H9 (cell line): ENCODE results near the gene GTF2H3. TPM values are rescaled to one million over a fixed set of nuclear protein-coding genes. Genes with fewer than 3 reads are reported as not detected.

Experiments
- DNase-seq: peaks from one replicate; pipeline ENCODE4 v3.0.0-alpha.2; 2017
- H2AFZ ChIP-seq: one replicate; pipeline ENCODE4 v1.6.1; 2013; ENCODE audit warnings: mild to moderate bottlenecking, low read length, control low read depth, moderate library complexity
- H2AK5ac ChIP-seq: 2 replicates; pipeline ENCODE4 v1.6.1; 2013; ENCODE audit warnings: low read length, control low read depth, mixed read lengths; ENCODE audit not compliant: insufficient read length
- H2BK120ac ChIP-seq: one replicate; pipeline ENCODE4 v1.6.1; 2013; ENCODE audit warnings: low read depth, mild to moderate bottlenecking, low read length, control low read depth, inconsistent platforms; ENCODE audit not compliant: poor library complexity, severe bottlenecking
- H2BK12ac ChIP-seq: 2 replicates; pipeline ENCODE4 v1.6.1; 2013; ENCODE audit warnings: low read length, control low read depth, mixed read lengths, low read depth; ENCODE audit not compliant: insufficient read length
- H2BK15ac ChIP-seq: 2 replicates; pipeline ENCODE4 v1.6.1; 2013; ENCODE audit warnings: low read depth, low read length, control low read depth
- H2BK20ac ChIP-seq: one replicate; pipeline ENCODE4 v1.6.1; 2013; ENCODE audit warnings: low read depth, mild to moderate bottlenecking, low read length, control low read depth, inconsistent platforms; ENCODE audit not compliant: poor library complexity, severe bottlenecking
- H2BK5ac ChIP-seq: 2 replicates; pipeline ENCODE4 v1.6.1; 2013; ENCODE audit warnings: low read length, control low read depth, mixed read lengths; ENCODE audit not compliant: insufficient read length
- H3K14ac ChIP-seq: 2 replicates; pipeline ENCODE4 v1.6.1; 2013; ENCODE audit warnings: low read length, control low read depth; ENCODE audit not compliant: insufficient read depth
- H3K18ac ChIP-seq: 2 replicates; pipeline ENCODE4 v1.6.1; 2013; ENCODE audit warnings: low read depth, mild to moderate bottlenecking, mixed read lengths, low read length, control low read depth; ENCODE audit not compliant: insufficient read length
- H3K23ac ChIP-seq: 2 replicates; pipeline ENCODE4 v1.6.1; 2013; ENCODE audit warnings: low read length, control low read depth, mixed read lengths, low read depth; ENCODE audit not compliant: insufficient read length
- H3K23me2 ChIP-seq: 2 replicates; pipeline ENCODE4 v1.6.1; 2013; ENCODE audit warnings: low read depth, mild to moderate bottlenecking, mixed read lengths, low read length, control low read depth; ENCODE audit not compliant: insufficient read length, poor library complexity, severe bottlenecking
- H3K27ac ChIP-seq: 2 replicates; pipeline ENCODE4 v1.5.1; 2013; ENCODE audit warnings: low read length, control low read depth, mixed read lengths, low read depth; ENCODE audit not compliant: insufficient read length
- H3K27me3 ChIP-seq: 2 replicates; pipeline ENCODE4 v1.6.1; 2013; ENCODE audit warnings: low read length, control low read depth, inconsistent platforms; ENCODE audit not compliant: insufficient read depth
- H3K4ac ChIP-seq: 2 replicates; pipeline ENCODE4 v1.6.1; 2013; ENCODE audit warnings: low read depth, mild to moderate bottlenecking, control low read depth, inconsistent platforms, low read length, moderate library complexity
- H3K4me1 ChIP-seq: 2 replicates; pipeline ENCODE4 v1.6.1; 2013; ENCODE audit warnings: low read length, control low read depth, inconsistent platforms; ENCODE audit not compliant: insufficient read depth
- H3K4me2 ChIP-seq: 2 replicates; pipeline ENCODE4 v1.6.1; 2013; ENCODE audit warnings: low read length, control low read depth, mixed read lengths; ENCODE audit not compliant: insufficient read length, insufficient read depth
- H3K56ac ChIP-seq: 2 replicates; pipeline ENCODE4 v1.6.1; 2013; ENCODE audit warnings: low read depth, mild to moderate bottlenecking, mixed read lengths, low read length, control low read depth; ENCODE audit not compliant: insufficient read length
- H3K79me1 ChIP-seq: 2 replicates; pipeline ENCODE4 v1.6.1; 2013; ENCODE audit warnings: low read depth, mild to moderate bottlenecking, moderate library complexity, low read length, control low read depth, inconsistent platforms; ENCODE audit not compliant: insufficient read depth, poor library complexity, severe bottlenecking
- H3K79me2 ChIP-seq: 2 replicates; pipeline ENCODE4 v1.6.1; 2013; ENCODE audit warnings: low read length, control low read depth, inconsistent platforms; ENCODE audit not compliant: insufficient read depth
- H3K9ac ChIP-seq: 2 replicates; pipeline ENCODE4 v1.6.1; 2013; ENCODE audit warnings: low read length, control low read depth, mixed read lengths; ENCODE audit not compliant: insufficient read length; ENCODE audit errors: extremely low read depth
- H3K9me3 ChIP-seq: one replicate; pipeline ENCODE4 v1.6.1; 2013; ENCODE audit warnings: low read depth, low read length, inconsistent platforms; ENCODE audit not compliant: control insufficient read depth
- H3T11ph ChIP-seq: one replicate; pipeline ENCODE4 v1.6.1; 2013; ENCODE audit warnings: mild to moderate bottlenecking, low read length, control low read depth, inconsistent platforms
- H4K20me1 ChIP-seq: one replicate; pipeline ENCODE4 v1.6.1; 2013; ENCODE audit not compliant: control insufficient read depth, insufficient read length, insufficient read depth
- H4K5ac ChIP-seq: 2 replicates; pipeline ENCODE4 v1.6.1; 2013; ENCODE audit warnings: low read depth, mild to moderate bottlenecking, mixed read lengths, low read length, control low read depth; ENCODE audit not compliant: insufficient read length
- H4K8ac ChIP-seq: replicated peaks from 2 replicates; pipeline ENCODE4 v1.6.1; 2013; ENCODE audit warnings: low read length, control low read depth, mixed read lengths, low read depth; ENCODE audit not compliant: insufficient read length
- H4K91ac ChIP-seq: 2 replicates; pipeline ENCODE4 v1.6.1; 2013; ENCODE audit warnings: low read depth, mild to moderate bottlenecking, moderate library complexity, mixed read lengths, low read length, control low read depth; ENCODE audit not compliant: insufficient read length
- H3K27ac Mint-ChIP-seq, 3 experiments: 2 replicates in 2 of 3; 3 replicates in 1 of 3; pipeline ENCODE4 v1.8.0; 2020 to 2021; ENCODE audit warnings: mixed read lengths in 3 of 3, mild to moderate bottlenecking in 1 of 3, moderate library complexity in 1 of 3
- H3K27me3 Mint-ChIP-seq: 2 replicates; pipeline ENCODE4 v1.8.0; 2021; ENCODE audit warnings: low read depth, mild to moderate bottlenecking, moderate library complexity, mixed read lengths
- H3K36me3 Mint-ChIP-seq, 3 experiments: 2 replicates in 2 of 3; 3 replicates in 1 of 3; pipeline ENCODE4 v1.8.0; 2020 to 2021; ENCODE audit warnings: low read depth in 3 of 3, mixed read lengths in 3 of 3; ENCODE audit not compliant: insufficient read depth in 1 of 3
- H3K4me1 Mint-ChIP-seq, 2 experiments: 2 replicates each; pipeline ENCODE4 v1.8.0; 2020; ENCODE audit warnings: mixed read lengths in 2 of 2
- H3K4me3 Mint-ChIP-seq, 2 experiments: 2 replicates in 1 of 2; 3 replicates in 1 of 2; pipeline ENCODE4 v1.8.0; 2020 to 2021; ENCODE audit warnings: mild to moderate bottlenecking in 2 of 2, mixed read lengths in 2 of 2, moderate library complexity in 1 of 2
- H3K9me3 Mint-ChIP-seq, 2 experiments: 2 replicates in 1 of 2; 3 replicates in 1 of 2; pipeline ENCODE4 v1.8.0; 2020; ENCODE audit warnings: mild to moderate bottlenecking in 2 of 2, mixed read lengths in 2 of 2, moderate library complexity in 1 of 2
- CTCF ChIP-seq: fragments of 200-600 bp; sonication (generic); conservative IDR thresholded peaks from 3 replicates; pipeline ENCODE4 v1.8.0; 2021; ENCODE audit warnings: antibody characterized with exemption, mild to moderate bottlenecking
- WGBS: extraction: QIAGEN DNeasy Blood & Tissue Kit; methylation state at CpG from one replicate; pipeline ENCODE4 v1.1.7; 2013; ENCODE audit warnings: missing lambda C conversion rate, low lambda C conversion rate, mixed read lengths; ENCODE audit not compliant: insufficient read length; ENCODE audit errors: extremely low coverage; 5-methylcytosine and 5-hydroxymethylcytosine counted together
- total RNA-seq: library from RNA; stranded (reverse); gene quantifications from 2 replicates; pipeline ENCODE4 v1.2.1, GENCODE V29; 2021

Gene GTF2H3
- total RNA-seq, 1 experiment from 2014 or later: 39.2 TPM

GRCh38 chr12:123621619-123622530, 11.8 kb upstream of the GTF2H3 start:
- Histone ChIP-seq H2BK15ac (no peak overlapping the region), H3K27ac (no peak overlapping the region), H2BK12ac (no peak overlapping the region), H2AK5ac (no peak overlapping the region), H2BK20ac (no peak overlapping the region), H3K18ac (no peak overlapping the region), H3K4me1 (no peaks in the 10 kb centered on the region), H3K23me2 (no peaks in the 10 kb centered on the region), H3T11ph (no peak overlapping the region), H2BK5ac (no peak overlapping the region), H3K79me2 (no peaks in the 10 kb centered on the region), H3K4me2 (no peak overlapping the region), H2BK120ac (no peak overlapping the region), H4K5ac (no peak overlapping the region), H3K14ac (no peak overlapping the region), H3K4ac (no peak overlapping the region), H3K79me1 (no peaks in the 10 kb centered on the region), H4K20me1 (no peaks in the 10 kb centered on the region), H3K23ac (no peak overlapping the region), H2AFZ (no peak overlapping the region), H4K8ac (no peak overlapping the region), H3K9ac (no peak overlapping the region), H4K91ac (no peak overlapping the region), H3K9me3 (no peaks in the 10 kb centered on the region), H3K27me3 (no peaks in the 10 kb centered on the region), H3K56ac (no peak overlapping the region)
- Mint-ChIP-seq H3K4me1 (no peaks in the 10 kb centered on the region), H3K27ac (peak overlapping the region in 1 of 3 experiments; percentile 36; a peak in 1 of 7 replicates), H3K27me3 (no peaks in the 10 kb centered on the region), H3K9me3 (no peaks in the 10 kb centered on the region), H3K36me3 (peaks cover 34 to 85% (median 70%) of the 10 kb centered on the region in 3 experiments; a peak in 6 of 7 replicates), H3K4me3 (no peak overlapping the region)
- TF ChIP-seq CTCF: no peak
- DNase-seq: no peak
- WGBS: no CpG with 5 or more reads among the region's 15 CpGs
